Measurements from ENCODE around the gene MUC4. TPM values are rescaled to one million over a fixed set of nuclear protein-coding genes. Genes with fewer than 3 reads are reported as not detected.

The MUC4 gene, protein sequence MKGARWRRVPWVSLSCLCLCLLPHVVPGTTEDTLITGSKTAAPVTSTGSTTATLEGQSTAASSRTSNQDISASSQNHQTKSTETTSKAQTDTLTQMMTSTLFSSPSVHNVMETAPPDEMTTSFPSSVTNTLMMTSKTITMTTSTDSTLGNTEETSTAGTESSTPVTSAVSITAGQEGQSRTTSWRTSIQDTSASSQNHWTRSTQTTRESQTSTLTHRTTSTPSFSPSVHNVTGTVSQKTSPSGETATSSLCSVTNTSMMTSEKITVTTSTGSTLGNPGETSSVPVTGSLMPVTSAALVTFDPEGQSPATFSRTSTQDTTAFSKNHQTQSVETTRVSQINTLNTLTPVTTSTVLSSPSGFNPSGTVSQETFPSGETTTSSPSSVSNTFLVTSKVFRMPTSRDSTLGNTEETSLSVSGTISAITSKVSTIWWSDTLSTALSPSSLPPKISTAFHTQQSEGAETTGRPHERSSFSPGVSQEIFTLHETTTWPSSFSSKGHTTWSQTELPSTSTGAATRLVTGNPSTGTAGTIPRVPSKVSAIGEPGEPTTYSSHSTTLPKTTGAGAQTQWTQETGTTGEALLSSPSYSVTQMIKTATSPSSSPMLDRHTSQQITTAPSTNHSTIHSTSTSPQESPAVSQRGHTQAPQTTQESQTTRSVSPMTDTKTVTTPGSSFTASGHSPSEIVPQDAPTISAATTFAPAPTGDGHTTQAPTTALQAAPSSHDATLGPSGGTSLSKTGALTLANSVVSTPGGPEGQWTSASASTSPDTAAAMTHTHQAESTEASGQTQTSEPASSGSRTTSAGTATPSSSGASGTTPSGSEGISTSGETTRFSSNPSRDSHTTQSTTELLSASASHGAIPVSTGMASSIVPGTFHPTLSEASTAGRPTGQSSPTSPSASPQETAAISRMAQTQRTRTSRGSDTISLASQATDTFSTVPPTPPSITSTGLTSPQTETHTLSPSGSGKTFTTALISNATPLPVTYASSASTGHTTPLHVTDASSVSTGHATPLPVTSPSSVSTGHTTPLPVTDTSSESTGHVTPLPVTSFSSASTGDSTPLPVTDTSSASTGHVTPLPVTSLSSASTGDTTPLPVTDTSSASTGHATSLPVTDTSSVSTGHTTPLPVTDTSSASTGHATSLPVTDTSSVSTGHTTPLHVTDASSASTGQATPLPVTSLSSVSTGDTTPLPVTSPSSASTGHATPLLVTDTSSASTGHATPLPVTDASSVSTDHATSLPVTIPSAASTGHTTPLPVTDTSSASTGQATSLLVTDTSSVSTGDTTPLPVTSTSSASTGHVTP (N-terminal part only)
- total RNA-seq: not detected

DNA sequence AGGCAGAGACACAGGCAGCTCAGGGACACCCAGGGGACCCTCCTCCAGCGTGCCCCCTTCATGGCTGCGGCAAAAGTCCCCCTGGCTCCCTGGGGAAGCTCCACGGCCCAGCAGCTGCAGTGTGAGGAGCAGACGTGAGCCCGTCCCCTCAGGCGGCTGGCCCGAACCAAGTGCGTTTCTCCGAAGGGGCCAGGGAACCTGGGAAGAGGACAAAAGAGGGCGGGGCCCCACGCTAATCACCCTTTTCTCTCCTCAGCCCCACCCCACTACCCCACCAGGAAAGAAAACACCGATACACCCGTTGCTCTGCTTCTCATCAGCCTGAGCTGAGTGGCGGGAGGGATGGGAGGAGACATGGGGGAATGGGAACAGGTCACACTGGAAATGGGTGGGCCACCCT lies at the start of gene MUC4:
TSS of gene MUC4 (minus strand) at position 174 of the 400 bp plus-strand sequence. CDS start at position 62, 112 bp downstream.
- DNase-seq: no peak

DNA sequence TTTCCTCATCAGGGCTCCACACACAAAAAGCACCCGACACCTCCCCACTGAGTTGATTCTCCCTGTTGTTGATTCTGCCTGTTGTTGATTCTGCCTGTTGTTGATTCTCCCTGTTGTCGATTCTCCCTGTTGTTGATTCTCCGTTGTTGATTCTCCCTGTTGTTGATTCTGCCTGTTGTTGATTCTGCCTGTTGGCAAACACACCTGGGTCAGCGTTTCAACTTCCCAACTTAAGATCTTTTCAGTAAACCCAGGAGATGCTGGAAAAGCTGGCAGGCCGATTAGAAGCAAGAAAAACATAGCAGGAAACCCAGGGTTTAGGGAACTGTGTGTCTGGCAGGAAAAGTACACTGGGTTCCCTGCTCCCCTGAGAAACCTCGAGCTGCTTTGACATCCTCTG lies 48.7 kb upstream of the MUC4 start:
- DNase-seq: no peak

DNA sequence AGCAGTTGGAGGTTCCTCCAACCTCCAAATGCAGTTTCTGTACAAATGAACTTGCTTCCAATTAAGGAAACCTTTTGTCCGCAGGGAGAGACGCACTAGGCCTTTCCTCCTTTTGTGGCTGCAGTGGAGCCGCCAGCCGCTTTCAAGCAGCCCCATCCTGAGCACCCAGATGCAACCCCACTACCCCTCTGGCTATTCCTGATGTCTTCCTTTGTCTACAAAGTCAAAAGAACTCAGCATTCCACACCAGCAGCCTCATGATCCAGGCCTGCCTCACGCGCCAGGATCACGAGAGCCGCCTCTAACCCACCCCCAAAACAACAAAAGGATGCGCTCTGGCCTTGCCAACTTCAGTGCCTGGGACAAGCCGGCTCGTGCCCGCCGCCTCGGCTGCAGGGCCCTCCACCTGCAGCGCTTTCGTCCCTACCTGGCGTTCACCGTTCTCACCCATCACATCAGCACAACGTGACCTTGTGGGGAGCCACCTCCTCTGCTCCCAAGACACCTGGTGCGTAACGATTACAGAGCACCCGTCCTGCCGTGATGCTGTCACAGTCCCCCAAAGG lies 48.2 kb upstream of the MUC4 start:
- no peak for DNase-seq

DNA sequence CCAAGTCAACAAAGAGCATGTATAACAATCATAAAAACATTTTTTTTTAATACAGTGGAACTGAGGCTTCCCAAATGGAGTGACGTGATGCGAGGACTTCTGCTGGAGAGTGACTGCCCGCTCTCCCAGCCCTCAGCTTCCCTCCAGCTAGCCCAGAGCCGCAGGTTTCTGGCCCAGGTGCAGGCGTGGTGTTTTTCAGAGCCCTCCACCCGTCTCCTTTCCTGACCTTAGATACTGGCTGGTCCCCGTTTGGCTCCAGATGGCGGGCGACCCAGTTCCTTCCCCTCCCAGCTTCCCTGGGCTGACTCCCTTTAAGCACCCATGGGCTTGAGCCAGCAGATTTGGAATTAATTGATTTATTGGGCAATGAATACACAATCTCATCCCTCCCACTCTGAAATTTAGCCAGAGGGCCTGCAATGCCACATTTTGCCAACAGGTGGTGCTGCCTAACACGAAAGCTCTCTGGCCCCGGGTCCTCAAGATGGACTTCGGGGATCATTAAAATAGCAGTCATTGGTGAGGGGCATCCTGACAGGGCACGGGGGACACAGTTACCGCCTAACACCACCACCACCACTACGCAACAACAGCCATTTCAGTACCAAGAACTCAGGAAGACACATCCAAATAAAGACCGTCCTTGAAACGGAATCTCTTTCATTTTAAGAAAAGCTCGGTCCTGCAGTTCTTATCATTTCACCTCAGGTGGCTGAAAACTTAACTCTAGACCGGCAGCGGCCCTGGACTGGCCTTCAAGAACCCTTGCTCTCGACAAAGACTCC lies 47.5 kb upstream of the MUC4 start:
- peak; percentile 68 for DNase-seq

DNA sequence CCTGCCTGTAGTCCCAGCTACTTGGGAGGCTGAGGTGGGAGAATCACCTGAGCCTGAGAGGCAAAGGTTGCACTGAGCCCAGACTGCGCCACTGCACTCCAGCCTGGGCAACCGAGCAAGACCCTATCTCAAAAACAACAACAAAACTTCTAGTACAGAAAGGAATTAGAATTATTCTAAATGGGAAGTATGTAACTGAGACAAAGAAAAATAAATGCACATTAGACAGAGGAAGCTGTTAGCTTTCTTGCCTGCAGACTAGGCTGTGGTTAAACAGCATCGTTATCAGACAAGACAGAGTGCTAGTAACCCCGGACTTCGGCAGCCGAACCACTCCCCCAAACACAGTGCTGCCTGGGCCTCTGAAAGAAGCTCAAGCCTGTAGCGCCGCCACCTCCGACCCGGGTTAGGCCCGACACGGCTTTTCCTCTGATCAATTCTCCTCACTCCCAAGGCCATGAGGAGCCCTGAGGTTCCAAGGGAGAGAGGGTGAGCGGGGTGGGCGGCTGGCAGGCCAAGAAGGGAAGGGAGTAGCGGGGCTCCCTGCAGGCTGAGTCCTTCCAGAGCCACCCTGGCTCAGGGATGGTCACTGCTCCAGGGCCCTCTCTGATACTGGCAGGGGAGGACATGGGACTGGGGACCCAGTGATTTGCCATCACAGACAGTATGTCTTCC lies 44.8 kb upstream of the MUC4 start:
- no peak for DNase-seq

DNA sequence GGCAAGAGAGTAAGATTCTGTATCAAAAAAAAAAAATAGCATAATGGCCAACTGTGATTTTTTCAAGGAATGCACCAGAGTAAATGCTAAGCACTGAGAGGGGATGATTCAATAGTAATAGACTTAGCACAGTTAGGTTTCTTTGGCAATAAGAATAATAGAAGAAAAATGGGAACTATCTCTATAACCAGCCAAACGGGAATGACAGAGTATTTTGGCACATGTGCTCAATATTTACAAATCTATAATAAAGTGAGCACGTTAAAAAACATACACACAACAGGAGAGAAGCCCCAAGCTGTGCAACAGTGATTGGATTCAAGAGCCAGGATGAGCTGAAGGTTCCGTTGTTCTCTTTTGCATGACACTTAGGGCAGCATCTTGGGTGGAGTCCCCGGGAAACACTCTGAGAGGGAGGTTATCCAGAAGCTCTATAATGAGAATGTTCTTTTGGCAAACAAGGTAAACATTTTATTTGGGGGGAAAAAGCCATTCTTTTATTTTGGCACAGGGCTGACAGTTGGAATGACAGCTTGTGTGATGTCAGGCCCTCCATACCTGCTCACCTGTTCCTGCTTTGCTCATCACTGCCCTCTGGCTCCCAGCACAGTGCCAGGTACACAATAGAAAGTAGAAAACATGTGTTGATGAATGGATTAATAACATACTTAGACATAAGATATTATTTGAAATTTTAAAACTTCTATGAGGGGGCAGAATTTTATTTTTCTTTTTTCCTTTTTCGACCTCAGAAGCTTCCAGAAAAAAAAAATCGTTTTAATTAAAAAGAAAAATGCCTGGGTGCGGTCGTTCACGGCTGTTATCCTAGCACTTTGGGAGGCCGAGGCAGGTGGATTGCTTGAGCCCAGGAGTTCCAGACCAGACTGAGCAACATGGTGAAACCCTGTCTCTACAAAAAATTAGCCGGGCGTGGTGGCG lies 44.0 kb upstream of the MUC4 start:
- no peak for DNase-seq

DNA sequence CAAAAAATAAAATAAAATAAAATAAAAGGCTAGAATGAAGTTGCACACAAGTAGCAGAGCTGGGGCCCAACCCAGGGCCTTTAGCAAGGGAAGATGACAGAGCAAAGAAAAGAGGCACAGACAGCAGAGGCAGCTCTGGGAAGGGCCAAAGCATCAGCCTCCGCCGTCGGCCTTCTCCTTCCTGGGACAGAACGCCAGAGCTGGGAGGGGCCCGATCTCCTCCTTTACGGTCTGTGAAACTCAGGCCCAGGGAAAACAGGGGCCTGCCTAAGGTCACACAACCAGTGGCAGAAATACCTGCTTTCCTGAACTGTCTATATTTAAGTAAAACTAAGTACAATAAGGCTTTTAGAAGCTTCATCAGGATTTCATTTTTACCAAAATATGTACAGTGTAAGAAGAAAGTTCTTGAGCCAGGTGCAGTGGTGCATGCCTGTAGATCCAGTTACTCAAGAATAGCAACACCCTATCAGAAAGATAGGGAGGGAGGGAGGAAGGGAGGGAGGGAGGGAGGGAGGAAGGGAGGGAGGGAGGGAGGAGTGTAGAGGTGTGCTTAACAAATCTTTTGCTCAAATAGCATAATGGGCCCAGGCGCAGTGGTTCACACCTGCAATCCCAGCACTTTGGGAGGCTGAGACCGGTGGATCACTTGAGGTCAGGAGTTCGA lies 43.0 kb upstream of the MUC4 start:
- DNase-seq: no peak

DNA sequence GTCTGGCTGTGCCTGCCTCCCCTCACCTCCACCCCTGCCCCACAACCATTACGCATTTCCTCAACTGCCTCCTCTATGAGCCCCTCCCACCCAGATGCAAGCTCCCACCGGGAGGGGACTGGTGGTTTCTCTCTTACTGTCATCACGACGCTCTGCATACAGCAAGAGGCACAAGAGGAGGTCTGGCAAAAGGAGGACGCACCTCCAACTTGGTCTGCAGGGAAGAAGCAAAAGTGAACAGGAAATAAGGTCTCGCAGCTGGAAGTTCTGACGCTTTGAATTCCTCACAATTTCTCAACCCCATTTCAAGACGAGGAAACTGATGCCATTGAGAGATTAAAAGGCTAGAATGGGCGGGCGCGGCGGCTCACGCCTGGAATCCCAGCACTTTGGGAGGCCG lies 42.3 kb upstream of the MUC4 start:
- no peak for DNase-seq

DNA sequence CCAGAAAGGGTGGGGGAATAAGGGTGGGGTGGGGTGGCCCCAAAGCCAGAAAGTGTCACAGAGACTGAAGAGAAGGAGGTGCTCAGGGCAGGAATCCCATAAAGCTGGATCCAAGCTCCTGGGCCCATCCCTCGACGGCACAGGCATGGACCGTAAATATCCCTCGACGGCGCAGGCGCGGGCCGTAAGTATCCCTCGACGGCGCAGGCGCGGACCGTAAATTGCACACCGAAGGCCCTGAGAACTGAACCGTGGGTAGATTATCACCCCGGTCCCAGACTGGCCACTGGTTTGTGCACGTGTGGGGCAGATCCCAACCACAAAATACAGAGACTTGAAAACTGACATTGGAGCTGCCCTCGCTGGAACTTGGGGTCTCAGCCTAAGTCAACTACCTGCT lies 41.3 kb upstream of the MUC4 start:
- DNase-seq: no peak

DNA sequence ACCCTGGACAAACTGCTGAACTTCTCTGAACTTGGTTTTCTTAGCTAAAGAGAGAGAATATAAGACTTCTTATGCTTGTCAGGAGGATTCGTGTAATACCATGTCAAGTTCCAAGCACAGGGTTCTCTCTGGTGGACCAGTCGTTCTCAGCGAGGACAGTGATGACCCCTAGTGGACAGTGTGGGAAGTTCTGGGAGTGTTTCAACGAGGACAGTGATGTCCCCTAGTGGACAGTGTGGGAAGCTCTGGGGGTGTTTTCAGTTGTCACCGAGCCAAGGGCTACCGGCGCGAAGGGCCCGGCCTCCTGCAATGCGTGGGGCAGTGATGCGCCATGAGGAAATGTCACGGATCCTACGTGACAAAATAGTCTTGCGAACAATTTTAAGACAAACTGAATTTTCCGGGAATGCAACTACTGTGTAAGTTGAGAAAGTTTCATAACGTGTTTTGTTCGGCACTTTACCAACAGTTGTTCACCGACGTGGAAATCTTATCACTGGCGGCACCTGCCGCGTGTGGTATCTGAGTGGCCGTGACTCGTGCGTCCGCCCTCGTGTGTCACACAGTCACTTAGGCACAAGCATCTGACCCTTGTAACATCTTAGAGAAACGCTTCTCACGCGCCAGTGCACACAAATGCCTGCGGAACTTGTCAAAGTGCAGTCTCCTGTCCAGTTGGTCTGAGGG lies 39.3 kb upstream of the MUC4 start:
- DNase-seq: peak; percentile 84

DNA sequence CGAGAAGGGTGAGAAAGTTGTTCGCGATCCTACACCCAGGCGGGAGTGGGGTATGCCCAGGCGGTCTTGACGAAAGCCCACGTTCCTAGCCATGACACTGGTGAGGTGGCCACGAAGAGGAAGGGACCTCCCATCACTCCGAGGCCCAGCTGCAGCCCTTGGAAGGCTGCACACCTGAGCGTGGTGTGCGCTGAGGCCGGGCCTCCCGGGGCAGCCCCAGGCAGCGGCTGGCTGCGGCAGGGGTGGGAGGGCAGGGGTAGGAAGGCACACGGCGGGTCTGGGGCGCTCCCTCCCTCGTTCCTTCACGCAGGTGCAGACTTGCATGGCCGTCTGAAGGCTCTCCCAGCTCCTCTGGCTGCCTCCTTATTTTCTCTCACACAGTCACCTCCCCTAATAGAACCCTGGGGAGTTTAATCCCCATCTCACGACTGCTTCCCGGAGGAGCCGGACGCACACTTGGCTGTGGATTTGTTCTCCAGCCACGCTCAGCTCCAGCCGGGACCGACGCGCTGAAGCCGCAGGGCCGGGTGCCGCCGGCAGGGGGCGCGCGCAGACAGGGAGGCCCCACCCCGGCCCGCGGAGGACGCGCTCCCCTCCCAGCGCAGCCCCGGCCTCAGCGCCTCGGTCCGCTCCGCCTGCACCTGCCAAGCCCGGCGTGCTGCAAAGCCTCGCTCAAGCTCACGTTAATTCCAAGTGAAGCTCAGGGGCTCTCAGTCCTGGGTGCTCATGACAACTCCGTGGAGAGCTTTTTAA lies 37.8 kb upstream of the MUC4 start:
- DNase-seq: no peak

DNA sequence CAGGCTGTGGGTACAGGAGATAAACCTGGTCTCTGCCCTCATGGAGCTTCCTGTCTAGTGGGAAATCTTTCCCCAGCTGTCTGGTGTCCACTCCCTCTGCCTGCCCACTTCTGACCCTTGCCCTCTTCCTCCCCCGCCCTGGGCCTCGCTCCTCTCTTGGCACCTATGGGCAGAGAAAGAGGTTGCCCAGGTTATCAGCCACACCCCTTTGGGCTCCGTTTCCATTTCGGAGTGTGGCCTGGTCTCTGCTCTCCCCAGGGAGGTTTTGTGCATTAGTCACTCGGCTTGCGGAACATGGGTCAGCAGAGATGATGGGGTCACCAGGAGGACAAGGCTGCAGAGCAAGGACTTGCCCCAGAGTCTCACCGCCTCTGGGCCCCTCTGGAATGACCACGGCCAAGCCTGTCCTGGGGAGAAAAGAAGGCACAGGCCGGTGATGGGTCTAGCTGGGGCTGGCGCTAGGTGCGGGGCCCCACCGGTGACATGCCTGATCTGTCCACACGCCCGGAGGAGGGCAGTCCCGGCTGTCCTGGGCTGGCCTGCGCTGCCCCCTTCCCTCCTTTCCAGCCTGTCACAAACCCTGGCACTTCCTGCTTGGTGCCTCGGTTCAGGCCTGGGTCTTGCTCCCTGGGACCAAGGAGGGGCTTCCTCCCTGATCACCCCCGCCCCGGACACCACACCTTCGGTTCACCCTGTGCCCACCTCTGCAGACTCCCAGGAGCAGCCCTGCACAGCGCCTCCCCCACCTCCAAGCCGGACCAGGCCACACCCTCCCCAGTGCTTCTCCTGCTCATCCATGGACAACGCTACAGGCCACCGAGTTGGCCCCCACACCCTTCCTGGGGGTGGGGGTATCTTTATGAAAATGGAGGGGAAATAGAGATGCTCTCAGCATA lies 35.6 kb upstream of the MUC4 start:
- no peak for DNase-seq

DNA sequence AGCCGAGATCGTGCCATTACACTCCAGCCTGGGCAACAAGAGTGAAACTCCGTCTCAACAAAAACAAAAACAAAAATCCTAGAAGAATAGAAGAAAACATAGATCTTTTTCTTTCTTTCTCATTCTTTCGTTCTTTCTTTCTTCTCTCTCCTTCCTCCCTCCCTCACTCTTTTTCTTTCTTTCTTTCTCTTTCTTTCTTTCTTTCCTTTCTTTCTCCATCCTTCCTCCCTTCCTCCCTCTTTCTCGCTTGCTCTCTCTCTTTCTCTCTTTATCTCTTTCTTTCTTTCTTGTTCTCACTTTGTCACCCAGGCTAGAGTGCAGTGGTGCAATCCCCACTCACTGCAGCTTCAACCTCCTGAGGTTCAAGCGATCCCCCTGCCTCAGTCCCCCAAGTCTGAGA lies 33.8 kb upstream of the MUC4 start:
- no peak for DNase-seq

DNA sequence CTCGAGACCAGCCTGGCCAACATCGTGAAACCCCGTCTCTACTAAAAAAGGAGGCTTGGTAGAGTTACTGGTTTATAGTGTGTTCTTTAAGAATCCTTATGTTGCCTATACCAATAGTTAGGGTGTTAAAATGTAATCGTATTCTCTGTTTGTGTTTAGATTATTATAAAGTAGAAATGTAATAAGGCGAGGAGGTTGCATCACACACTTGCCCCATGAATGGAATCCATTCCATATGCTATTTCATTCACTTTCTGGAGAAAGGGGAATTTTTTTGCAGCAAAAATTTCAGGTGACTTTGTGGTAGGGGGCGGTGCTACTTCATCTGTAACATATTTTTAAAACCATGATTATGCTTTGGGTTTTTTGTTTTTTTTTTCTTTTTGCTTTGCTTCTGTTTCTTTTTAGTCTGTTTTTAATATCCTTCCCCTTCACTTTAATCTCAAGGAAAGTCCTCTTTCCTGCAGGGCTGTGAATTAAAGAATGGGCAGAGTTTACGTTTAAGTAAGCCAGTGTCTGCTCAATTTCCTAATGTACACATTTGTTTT lies 33.0 kb upstream of the MUC4 start:
- DNase-seq: no peak

DNA sequence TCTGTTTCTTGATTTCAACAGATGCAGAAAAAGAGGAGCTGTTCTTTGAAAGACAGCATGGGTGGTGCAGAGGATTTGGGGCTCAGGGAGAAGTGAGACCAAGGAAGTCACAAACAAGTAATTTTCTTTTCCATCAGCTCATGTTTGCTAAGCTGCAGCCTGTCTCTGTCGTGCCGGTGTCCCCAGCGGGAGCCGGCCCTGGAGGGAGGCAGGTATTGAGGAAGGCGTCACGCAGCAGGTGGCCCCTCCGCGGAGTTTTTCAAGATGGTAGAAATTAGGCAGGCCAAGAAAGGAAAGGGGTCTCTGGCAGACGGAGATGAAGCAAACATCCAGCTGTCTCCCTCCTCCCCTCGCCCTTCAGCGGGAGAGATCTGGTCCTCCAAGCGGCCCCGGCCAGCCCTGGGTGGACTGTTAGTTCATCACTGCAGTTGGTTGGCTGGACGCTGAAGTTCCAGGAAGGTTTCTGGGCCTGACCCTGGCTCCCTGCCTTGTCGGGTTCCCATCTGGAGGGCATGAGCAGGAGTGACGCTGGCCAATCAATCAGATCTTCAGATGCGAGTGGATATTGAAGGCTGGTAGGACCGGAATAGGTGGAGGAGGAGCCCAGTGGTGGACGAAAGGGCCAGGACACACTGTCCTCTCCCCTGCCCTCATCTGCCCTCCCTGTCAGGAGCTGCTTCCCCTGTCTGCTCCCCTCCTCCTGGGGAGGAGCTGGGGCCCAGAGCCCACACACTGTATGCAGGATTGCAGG lies 27.7 kb upstream of the MUC4 start:
- DNase-seq: no peak

DNA sequence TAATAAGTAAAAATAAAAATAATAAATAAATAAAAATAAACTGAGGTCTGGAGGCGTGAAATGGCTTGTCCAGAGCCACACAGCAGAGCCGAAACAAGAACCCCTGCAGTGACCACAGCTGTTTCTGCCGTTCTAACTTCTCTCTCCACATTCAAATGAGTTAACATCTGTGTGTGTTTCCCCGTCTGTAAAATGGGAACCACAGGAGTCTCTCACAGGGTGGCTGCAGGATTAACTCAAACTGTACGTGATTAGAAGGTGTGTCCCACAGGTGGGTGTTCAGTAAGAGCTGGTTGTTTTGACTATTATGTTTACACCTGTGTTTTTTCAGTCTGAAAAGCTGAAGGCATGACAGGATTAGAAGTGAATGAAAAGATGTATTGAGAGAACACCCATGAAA lies 27.0 kb upstream of the MUC4 start:
- DNase-seq: no peak

Measured in effector CD4-positive, alpha-beta T cell (primary cell).